ENCODE data around the gene FAM131C.

FAM131C gene

GRCh38 chr1:16077406-16078245, 4.2 kb upstream of the FAM131C start:
- Histone ChIP-seq H3K4me1 (ENCODE audit: control extremely low read depth in 1 of 4, control insufficient read depth in 4 of 4, insufficient read depth in 4 of 4, low read length in 3 of 4) (peaks cover 0 to 19% (median 10%) of the 10 kb centered on the region in 4 experiments), H3K27ac (ENCODE audit: insufficient read depth in 1 of 2, low read depth in 1 of 2, low read length in 2 of 2, poor library complexity in 1 of 2, severe bottlenecking in 2 of 2) (no peak overlapping the region), H3K36me3 (ENCODE audit: control insufficient read depth in 4 of 4, insufficient read depth in 4 of 4, low read length in 3 of 4) (no peaks in the 10 kb centered on the region), H3K9me3 (ENCODE audit: control extremely low read depth in 1 of 5, control insufficient read depth in 4 of 5, insufficient read depth in 2 of 5, low read depth in 1 of 5, low read length in 4 of 5) (no peaks in the 10 kb centered on the region), H3K27me3 (replicated peaks in 2 of 5; ENCODE audit: control insufficient read depth in 4 of 5, insufficient read depth in 5 of 5, low read length in 4 of 5) (peaks cover 0 to 16% (median 6%) of the 10 kb centered on the region in 5 experiments), H3K4me3 (ENCODE audit: control insufficient read depth in 1 of 7, extremely low read depth in 1 of 7, insufficient read depth in 4 of 7, low read depth in 2 of 7, low read length in 6 of 7) (no peak overlapping the region)
- WGBS (ENCODE audit: insufficient coverage) = 94% methylated on average over 7 of the region's 12 CpGs
- no peak for DNase-seq
- CTCF ChIA-PET = interaction anchor here (0.9 to 15.9 kb wide), 12 partner anchors 11 to 171 kb away, joined by 3 to 356 read pairs (median 6); partner anchors contain the start of gene EPHA2
- POLR2A ChIA-PET = no interaction called here

GRCh38 chr1:16076865-16077238, 3.4 kb upstream of the FAM131C start:
- CTCF ChIA-PET = interaction anchor here (1.4 to 15.9 kb wide), 3 partner anchors 76 to 123 kb away, joined by 3 to 356 read pairs (median 104); partner anchors contain the start of gene EPHA2
- DNase-seq = no peak
- H3K4me1 ChIP-seq (ENCODE audit: control extremely low read depth in 1 of 4, control insufficient read depth in 4 of 4, insufficient read depth in 4 of 4, low read length in 3 of 4) = peaks cover 0 to 19% (median 10%) of the 10 kb centered on the region in 4 experiments

GRCh38 chr1:16076031-16076864, 2.8 kb upstream of the FAM131C start:
- DNase-seq = no peak
- H3K27ac ChIP-seq (ENCODE audit: insufficient read depth in 1 of 2, low read depth in 1 of 2, low read length in 2 of 2, poor library complexity in 1 of 2, severe bottlenecking in 2 of 2) = no peak overlapping the region
- H3K4me1 ChIP-seq (ENCODE audit: control extremely low read depth in 1 of 4, control insufficient read depth in 4 of 4, insufficient read depth in 4 of 4, low read length in 3 of 4) = peaks cover 0 to 19% (median 10%) of the 10 kb centered on the region in 4 experiments
- peaks cover 0 to 21% (median 11%) of the 10 kb centered on the region in 5 experiments for H3K27me3 ChIP-seq (replicated peaks in 2 of 5; ENCODE audit: control insufficient read depth in 4 of 5, insufficient read depth in 5 of 5, low read length in 4 of 5)
- WGBS (ENCODE audit: insufficient coverage) = 93% methylated on average over 8 of the region's 14 CpGs
- no peak overlapping the region for H3K4me3 ChIP-seq (ENCODE audit: control insufficient read depth in 1 of 7, extremely low read depth in 1 of 7, insufficient read depth in 4 of 7, low read depth in 2 of 7, low read length in 6 of 7)
- no peaks in the 10 kb centered on the region for H3K36me3 ChIP-seq (ENCODE audit: control insufficient read depth in 4 of 4, insufficient read depth in 4 of 4, low read length in 3 of 4)
- ChIA-PET CTCF (interaction anchor here (0.6 to 15.9 kb wide), 3 partner anchors 69 to 111 kb away, joined by 3 to 356 read pairs (median 3); no protein-coding TSS in a partner anchor), POLR2A (no interaction called here)
- no peaks in the 10 kb centered on the region for H3K9me3 ChIP-seq (ENCODE audit: control extremely low read depth in 1 of 5, control insufficient read depth in 4 of 5, insufficient read depth in 2 of 5, low read depth in 1 of 5, low read length in 4 of 5)

More at GRCh38 chr1:16076865-16077238, 3.4 kb upstream of the FAM131C start:
- H3K9me3 ChIP-seq (ENCODE audit: control extremely low read depth in 1 of 5, control insufficient read depth in 4 of 5, insufficient read depth in 2 of 5, low read depth in 1 of 5, low read length in 4 of 5) = no peaks in the 10 kb centered on the region
- POLR2A ChIA-PET = no interaction called here
- H3K4me3 ChIP-seq (ENCODE audit: control insufficient read depth in 1 of 7, extremely low read depth in 1 of 7, insufficient read depth in 4 of 7, low read depth in 2 of 7, low read length in 6 of 7) = no peak overlapping the region
- no peak overlapping the region for H3K27ac ChIP-seq (ENCODE audit: insufficient read depth in 1 of 2, low read depth in 1 of 2, low read length in 2 of 2, poor library complexity in 1 of 2, severe bottlenecking in 2 of 2)
- H3K36me3 ChIP-seq (ENCODE audit: control insufficient read depth in 4 of 4, insufficient read depth in 4 of 4, low read length in 3 of 4) = no peaks in the 10 kb centered on the region
- 97% methylated on average over 9 of the region's 11 CpGs for WGBS (ENCODE audit: insufficient coverage)
- H3K27me3 ChIP-seq (replicated peaks in 2 of 5; ENCODE audit: control insufficient read depth in 4 of 5, insufficient read depth in 5 of 5, low read length in 4 of 5) = peaks cover 0 to 21% (median 11%) of the 10 kb centered on the region in 5 experiments

- POLR2A ChIA-PET = no interaction called here
- H3K27me3 ChIP-seq (replicated peaks in 2 of 5; ENCODE audit: control insufficient read depth in 4 of 5, insufficient read depth in 5 of 5, low read length in 4 of 5) = peaks cover 0 to 21% (median 13%) of the 10 kb centered on the region in 5 experiments
- WGBS (ENCODE audit: insufficient coverage) = 92% methylated on average over 7 of the region's 11 CpGs
- no peak overlapping the region for H3K4me3 ChIP-seq (ENCODE audit: control insufficient read depth in 1 of 7, extremely low read depth in 1 of 7, insufficient read depth in 4 of 7, low read depth in 2 of 7, low read length in 6 of 7)
- H3K27ac ChIP-seq (ENCODE audit: insufficient read depth in 1 of 2, low read depth in 1 of 2, low read length in 2 of 2, poor library complexity in 1 of 2, severe bottlenecking in 2 of 2) = no peak overlapping the region
- DNase-seq = no peak
- H3K36me3 ChIP-seq (ENCODE audit: control insufficient read depth in 4 of 4, insufficient read depth in 4 of 4, low read length in 3 of 4) = no peaks in the 10 kb centered on the region
- H3K4me1 ChIP-seq (ENCODE audit: control extremely low read depth in 1 of 4, control insufficient read depth in 4 of 4, insufficient read depth in 4 of 4, low read length in 3 of 4) = peaks cover 0 to 19% (median 10%) of the 10 kb centered on the region in 4 experiments
- H3K9me3 ChIP-seq (ENCODE audit: control extremely low read depth in 1 of 5, control insufficient read depth in 4 of 5, insufficient read depth in 2 of 5, low read depth in 1 of 5, low read length in 4 of 5) = no peaks in the 10 kb centered on the region
- CTCF ChIA-PET = interaction anchor here (0.6 to 15.9 kb wide), 6 partner anchors 11 to 168 kb away, joined by 3 to 356 read pairs (median 3); no protein-coding TSS in a partner anchor
Observed at GRCh38 chr1:16075337-16076030, 2.0 kb upstream of the FAM131C start.

GRCh38 chr1:16074217-16074616, 766 bp upstream of the FAM131C start:
- no peaks in the 10 kb centered on the region for H3K36me3 ChIP-seq (ENCODE audit: control insufficient read depth in 4 of 4, insufficient read depth in 4 of 4, low read length in 3 of 4)
- WGBS (ENCODE audit: insufficient coverage) = 93% methylated on average over 5 of the region's 5 CpGs
- no peak overlapping the region for H3K27ac ChIP-seq (ENCODE audit: insufficient read depth in 1 of 2, low read depth in 1 of 2, low read length in 2 of 2, poor library complexity in 1 of 2, severe bottlenecking in 2 of 2)
- no peaks in the 10 kb centered on the region for H3K9me3 ChIP-seq (ENCODE audit: control extremely low read depth in 1 of 5, control insufficient read depth in 4 of 5, insufficient read depth in 2 of 5, low read depth in 1 of 5, low read length in 4 of 5)
- ChIA-PET POLR2A (no interaction called here), CTCF (interaction anchor here (1.0 to 15.9 kb wide), 5 partner anchors 10 to 170 kb away, joined by 3 to 356 read pairs (median 4); no protein-coding TSS in a partner anchor)
- DNase-seq = no peak
- H3K4me3 ChIP-seq (ENCODE audit: control insufficient read depth in 1 of 7, extremely low read depth in 1 of 7, insufficient read depth in 4 of 7, low read depth in 2 of 7, low read length in 6 of 7) = peak overlapping the region in 2 of 7 experiments; percentile 51 to 58
- peaks cover 0 to 21% (median 12%) of the 10 kb centered on the region in 4 experiments for H3K4me1 ChIP-seq (ENCODE audit: control extremely low read depth in 1 of 4, control insufficient read depth in 4 of 4, insufficient read depth in 4 of 4, low read length in 3 of 4)
- peaks cover 0 to 21% (median 13%) of the 10 kb centered on the region in 5 experiments for H3K27me3 ChIP-seq (replicated peaks in 2 of 5; ENCODE audit: control insufficient read depth in 4 of 5, insufficient read depth in 5 of 5, low read length in 4 of 5)

GRCh38 chr1:16072616-16073484, 601 bp downstream of the FAM131C start:
- no peaks in the 10 kb centered on the region for H3K36me3 ChIP-seq (ENCODE audit: control insufficient read depth in 4 of 4, insufficient read depth in 4 of 4, low read length in 3 of 4)
- WGBS (ENCODE audit: insufficient coverage) = 3% methylated on average over 22 of the region's 49 CpGs
- no peak for DNase-seq
- POLR2A ChIA-PET = no interaction called here
- H3K9me3 ChIP-seq (ENCODE audit: control extremely low read depth in 1 of 5, control insufficient read depth in 4 of 5, insufficient read depth in 2 of 5, low read depth in 1 of 5, low read length in 4 of 5) = no peaks in the 10 kb centered on the region
- CTCF ChIA-PET = interaction anchor here (1.0 to 15.9 kb wide), 9 partner anchors 8 to 172 kb away, joined by 3 to 356 read pairs (median 4); partner anchors contain the start of gene CLCNKB
- peak overlapping the region in 4 of 7 experiments; percentile 5 to 58 (median 48) for H3K4me3 ChIP-seq (ENCODE audit: control insufficient read depth in 1 of 7, extremely low read depth in 1 of 7, insufficient read depth in 4 of 7, low read depth in 2 of 7, low read length in 6 of 7)
- H3K4me1 ChIP-seq (ENCODE audit: control extremely low read depth in 1 of 4, control insufficient read depth in 4 of 4, insufficient read depth in 4 of 4, low read length in 3 of 4) = peaks cover 0 to 16% (median 11%) of the 10 kb centered on the region in 4 experiments
- no peak overlapping the region for H3K27ac ChIP-seq (ENCODE audit: insufficient read depth in 1 of 2, low read depth in 1 of 2, low read length in 2 of 2, poor library complexity in 1 of 2, severe bottlenecking in 2 of 2)
- peaks cover 0 to 21% (median 15%) of the 10 kb centered on the region in 5 experiments for H3K27me3 ChIP-seq (replicated peaks in 2 of 5; ENCODE audit: control insufficient read depth in 4 of 5, insufficient read depth in 5 of 5, low read length in 4 of 5)

Measured in common myeloid progenitor, CD34-positive (primary cell).